Measurements from ENCODE around the gene PPCDC.
"Not testable (repeated sequence)": the region's sequence is repeated elsewhere in the genome, so short reads cannot be mapped to it uniquely, and the experiment has no call there.

The PPCDC gene

GRCh38 chr15:75091814-75092213 is 68.4 kb downstream of the PPCDC start:
- TF ChIP-seq CTCF (IDR thresholded peaks at IDR 0.05; ENCODE audit: extremely low read depth, insufficient read depth, missing control alignments), result no peak
- DNase-seq (ENCODE audit: low spot score), result no peak
- in situ Hi-C loops (cut with MboI; ENCODE audit: low pct_unique_long_range_greater_than_20kb, low sequenced_read_pairs, unreplicated experiment), result no loop called here

GRCh38 chr15:75094961-75095478 is 71.6 kb downstream of the PPCDC start:
- DNase-seq (ENCODE audit: low spot score); in situ Hi-C loops (cut with MboI; ENCODE audit: low pct_unique_long_range_greater_than_20kb, low sequenced_read_pairs, unreplicated experiment): not testable (repeated sequence)

- in situ Hi-C loops (cut with MboI; ENCODE audit: low pct_unique_long_range_greater_than_20kb, low sequenced_read_pairs, unreplicated experiment), result no loop called here
- no peak for DNase-seq (ENCODE audit: low spot score)
- TF ChIP-seq CTCF (IDR thresholded peaks at IDR 0.05; ENCODE audit: extremely low read depth, insufficient read depth, missing control alignments), result no peak
Measured at GRCh38 chr15:75095594-75095993, 72.2 kb downstream of the PPCDC start.

- in situ Hi-C loops (cut with MboI; ENCODE audit: low pct_unique_long_range_greater_than_20kb, low sequenced_read_pairs, unreplicated experiment), result no loop called here
- no peak for DNase-seq (ENCODE audit: low spot score)
- TF ChIP-seq CTCF (IDR thresholded peaks at IDR 0.05; ENCODE audit: extremely low read depth, insufficient read depth, missing control alignments), result no peak
Measured at GRCh38 chr15:75097939-75098338, 74.5 kb downstream of the PPCDC start.

- in situ Hi-C loops (cut with MboI; ENCODE audit: low pct_unique_long_range_greater_than_20kb, low sequenced_read_pairs, unreplicated experiment), result no loop called here
- no peak for DNase-seq (ENCODE audit: low spot score)
- no peak for TF ChIP-seq CTCF (IDR thresholded peaks at IDR 0.05; ENCODE audit: extremely low read depth, insufficient read depth, missing control alignments)
Measured at GRCh38 chr15:75098404-75098803, 75.0 kb downstream of the PPCDC start.
